ENCODE measurements around the gene JAZF1.
A peak's percentile ranks its signal among the peaks of the same experiment; 100 is the strongest.

Gene JAZF1

GRCh38 chr7:28069807-28070206, 110.8 kb downstream of the JAZF1 start:
- no peak for DNase-seq

DNA sequence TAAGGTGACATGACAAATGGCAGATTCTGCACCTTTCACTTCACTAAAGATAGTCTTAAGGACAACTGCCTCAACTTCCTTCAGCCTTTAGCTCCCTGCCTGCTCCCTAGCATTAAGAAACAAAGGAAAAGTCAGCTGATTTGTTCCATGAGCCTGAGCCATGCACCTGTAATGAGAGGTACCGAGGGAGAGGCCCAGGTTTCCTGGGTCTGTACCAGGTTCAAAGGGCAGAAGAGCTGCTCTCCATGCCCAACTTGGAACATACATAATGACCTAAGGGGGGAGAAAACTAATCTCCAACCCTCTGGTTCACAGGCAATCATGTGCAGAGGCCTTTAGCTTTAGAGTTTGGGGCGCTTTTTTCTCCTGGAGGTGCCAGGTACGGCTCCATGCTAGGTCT, 111.2 kb downstream of the JAZF1 start:
- DNase-seq = no peak

DNA sequence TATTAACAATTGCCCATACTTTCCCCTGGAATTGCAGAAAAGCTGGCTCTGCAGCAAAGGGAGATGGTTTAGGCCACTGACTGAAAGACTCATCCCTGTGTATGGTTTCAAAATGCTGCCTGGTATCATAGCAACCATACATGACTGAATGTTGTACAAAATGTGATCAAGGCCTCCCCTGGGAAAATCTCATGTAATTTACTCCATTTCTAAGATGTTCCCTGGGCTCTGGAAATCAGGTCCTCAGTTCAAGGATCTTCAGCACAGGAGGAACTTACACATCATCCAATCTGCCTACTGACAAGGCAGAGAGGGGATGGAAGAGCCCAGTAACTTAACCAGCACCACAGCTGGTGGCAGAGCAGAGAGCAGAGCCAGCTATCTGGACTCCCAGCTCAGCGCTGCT, 111.8 kb downstream of the JAZF1 start:
- DNase-seq = no peak

- DNase-seq = no peak
Measured at GRCh38 chr7:28067171-28067570, 113.4 kb downstream of the JAZF1 start.

DNA sequence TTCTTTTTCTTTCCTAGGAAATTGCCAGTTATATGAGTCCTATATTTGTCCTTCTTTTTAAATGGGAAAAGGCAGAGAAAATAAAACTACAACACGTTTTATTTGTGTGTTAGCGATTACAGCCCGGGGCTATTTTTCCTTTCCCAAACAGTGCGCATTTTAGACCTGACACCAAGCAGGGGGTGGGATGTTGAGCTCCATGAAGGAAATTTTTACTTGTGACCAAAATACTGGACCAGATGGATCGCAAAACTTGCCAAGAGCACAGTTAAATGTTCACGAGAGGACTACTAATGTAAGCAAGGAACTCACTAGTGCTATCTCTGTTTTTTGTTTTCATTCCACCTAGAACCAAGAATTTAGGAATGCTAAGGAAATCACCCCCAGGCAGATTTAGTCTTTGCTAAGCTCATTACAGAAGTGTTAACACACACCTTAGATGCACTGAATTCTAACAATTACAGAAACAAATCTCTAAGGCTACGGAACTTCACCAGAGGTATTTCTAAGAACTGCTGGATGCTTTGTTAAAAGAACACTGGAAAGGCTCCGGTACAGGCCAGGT, 114.8 kb downstream of the JAZF1 start:
- DNase-seq = no peak

- DNase-seq = no peak
Measured at GRCh38 chr7:28065308-28065707, 115.3 kb downstream of the JAZF1 start.

DNA sequence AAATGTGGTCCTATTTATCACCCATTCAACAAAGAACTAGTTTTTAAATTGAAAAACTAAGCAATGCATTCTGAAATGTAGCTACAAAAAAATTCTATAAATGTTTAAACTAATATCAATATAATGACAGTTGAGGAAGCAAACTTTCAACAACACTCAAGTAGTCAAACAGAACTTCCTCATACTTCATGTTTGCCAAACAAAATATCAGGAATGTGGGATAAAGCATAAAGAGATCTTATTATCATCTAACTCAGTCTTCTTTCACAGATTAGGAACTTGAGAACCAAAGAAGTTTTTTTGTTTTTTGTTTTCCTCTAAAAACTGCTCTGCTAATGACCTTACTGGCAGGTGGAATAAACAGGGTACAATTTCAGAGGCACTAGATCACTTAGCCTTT, 116.2 kb downstream of the JAZF1 start:
- no peak for DNase-seq

- DNase-seq = peak; percentile 24
Measured at GRCh38 chr7:28062197-28062991, 118.2 kb downstream of the JAZF1 start.

DNA sequence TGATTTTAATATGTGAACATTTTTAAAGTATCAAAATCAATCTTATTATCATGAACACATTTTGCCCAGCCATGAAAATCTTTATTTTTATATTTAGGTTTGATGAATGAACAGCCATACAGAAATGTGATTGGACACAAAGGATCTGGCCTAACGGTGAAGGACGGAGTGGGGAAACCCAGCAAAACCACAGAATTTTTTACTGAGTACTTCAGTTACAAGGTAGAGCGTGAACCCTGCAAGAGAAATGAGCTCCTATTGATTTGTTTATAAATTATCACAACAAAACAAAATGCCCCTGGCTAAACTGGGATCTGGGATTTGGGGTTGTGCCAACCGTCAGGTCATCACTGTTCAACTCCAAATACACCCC, 118.8 kb downstream of the JAZF1 start:
- DNase-seq = no peak

GRCh38 chr7:28060371-28060950, 120.1 kb downstream of the JAZF1 start:
- DNase-seq = no peak

GRCh38 chr7:28055161-28055544, 125.4 kb downstream of the JAZF1 start:
- DNase-seq = no peak

- DNase-seq = no peak
Measured at GRCh38 chr7:28054531-28055160, 125.9 kb downstream of the JAZF1 start.

DNA sequence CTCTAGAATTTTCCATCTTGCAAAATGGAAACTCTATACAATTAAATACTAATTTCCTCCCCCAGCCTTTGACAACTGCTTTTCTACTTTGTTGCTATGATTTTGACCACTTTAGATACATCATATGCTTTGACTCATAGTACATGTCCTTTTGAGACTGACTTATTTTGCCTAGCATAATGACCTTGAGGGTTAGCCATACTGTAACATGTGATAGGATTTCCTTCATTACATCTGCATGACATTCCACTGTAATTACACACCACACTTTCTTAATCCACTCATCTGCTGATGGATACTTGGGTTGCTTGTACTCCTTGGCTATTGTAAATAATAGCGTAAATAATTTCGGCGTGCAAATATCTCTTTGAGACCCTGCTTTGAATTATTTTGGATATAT, 127.7 kb downstream of the JAZF1 start:
- no peak for DNase-seq

- DNase-seq = no peak
Measured at GRCh38 chr7:28048694-28049093, 131.9 kb downstream of the JAZF1 start.

DNA sequence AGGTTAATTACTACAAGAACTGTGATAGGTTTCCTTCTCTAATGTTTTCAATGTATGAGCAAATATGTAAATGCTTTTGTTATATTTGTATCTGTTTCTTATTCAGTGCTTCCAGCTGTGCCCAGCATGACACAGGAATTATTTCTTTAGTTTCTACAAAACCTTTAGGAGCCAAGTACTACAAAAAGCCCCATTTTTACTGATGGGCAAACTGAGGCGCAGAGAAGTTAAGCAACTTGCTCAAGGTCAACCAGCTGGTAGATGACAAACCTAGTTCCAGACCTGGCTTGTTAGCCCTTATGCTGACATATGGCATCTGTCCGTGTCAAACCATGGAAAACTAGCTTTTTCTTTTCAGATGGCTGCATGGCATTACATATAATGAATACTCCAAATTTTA, 134.6 kb downstream of the JAZF1 start:
- no peak for DNase-seq

DNA sequence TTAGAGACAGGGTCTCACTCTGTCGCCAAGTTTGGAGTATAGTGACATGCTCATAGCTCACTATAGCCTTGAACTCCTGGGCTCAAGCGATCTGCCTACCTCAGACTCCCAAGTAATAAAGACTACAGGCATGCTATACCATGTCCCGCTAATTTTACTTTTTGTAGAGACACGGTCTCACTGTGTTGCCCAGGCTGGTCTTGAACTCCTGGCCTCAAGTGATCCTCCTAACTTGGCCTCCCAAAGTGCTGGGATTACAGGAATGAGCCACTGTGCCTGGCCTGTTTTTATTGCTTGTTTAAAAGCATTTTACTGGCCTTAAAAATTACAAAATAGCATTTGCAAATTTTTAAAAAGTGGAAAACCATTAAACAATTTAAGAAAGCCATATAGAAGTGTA, 135.0 kb downstream of the JAZF1 start:
- DNase-seq = no peak

DNA sequence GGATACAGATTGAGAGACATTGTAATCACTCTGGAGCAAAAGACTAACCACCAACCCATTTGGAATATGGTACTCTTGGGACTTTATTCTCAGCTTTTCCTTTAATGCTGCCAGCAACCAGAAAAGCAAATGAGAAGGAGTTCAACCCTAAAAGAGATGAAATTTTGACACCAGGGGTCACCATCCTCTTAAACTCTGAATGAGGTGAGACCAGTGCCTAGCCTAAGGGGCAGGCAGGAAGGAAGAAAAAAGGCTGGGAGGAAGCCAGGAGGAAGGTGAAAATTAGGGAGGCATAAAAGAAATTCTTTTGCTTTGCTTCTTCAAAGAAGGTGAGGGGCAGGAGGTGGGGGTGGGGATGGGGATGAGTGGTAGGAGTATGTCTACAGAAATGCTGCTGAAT, 135.8 kb downstream of the JAZF1 start:
- DNase-seq = no peak

DNA sequence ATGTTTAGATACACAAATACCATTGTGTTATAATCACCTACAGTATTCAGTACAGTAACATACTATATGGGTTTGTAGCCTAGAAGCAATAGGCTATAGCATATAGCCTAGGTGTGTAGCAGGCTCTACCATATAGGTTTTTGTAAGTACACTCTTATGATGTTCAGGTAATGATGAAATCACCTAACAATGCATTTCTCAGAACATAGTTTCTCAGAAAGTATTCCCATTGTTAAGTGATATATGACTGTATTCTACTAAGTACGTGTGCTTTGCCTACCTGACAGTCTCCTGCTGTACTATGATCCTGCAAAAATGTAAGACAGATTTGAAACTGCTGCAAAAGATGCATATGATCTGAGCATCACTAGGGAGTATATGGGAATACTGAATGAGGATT, 137.9 kb downstream of the JAZF1 start:
- DNase-seq = no peak

DNA sequence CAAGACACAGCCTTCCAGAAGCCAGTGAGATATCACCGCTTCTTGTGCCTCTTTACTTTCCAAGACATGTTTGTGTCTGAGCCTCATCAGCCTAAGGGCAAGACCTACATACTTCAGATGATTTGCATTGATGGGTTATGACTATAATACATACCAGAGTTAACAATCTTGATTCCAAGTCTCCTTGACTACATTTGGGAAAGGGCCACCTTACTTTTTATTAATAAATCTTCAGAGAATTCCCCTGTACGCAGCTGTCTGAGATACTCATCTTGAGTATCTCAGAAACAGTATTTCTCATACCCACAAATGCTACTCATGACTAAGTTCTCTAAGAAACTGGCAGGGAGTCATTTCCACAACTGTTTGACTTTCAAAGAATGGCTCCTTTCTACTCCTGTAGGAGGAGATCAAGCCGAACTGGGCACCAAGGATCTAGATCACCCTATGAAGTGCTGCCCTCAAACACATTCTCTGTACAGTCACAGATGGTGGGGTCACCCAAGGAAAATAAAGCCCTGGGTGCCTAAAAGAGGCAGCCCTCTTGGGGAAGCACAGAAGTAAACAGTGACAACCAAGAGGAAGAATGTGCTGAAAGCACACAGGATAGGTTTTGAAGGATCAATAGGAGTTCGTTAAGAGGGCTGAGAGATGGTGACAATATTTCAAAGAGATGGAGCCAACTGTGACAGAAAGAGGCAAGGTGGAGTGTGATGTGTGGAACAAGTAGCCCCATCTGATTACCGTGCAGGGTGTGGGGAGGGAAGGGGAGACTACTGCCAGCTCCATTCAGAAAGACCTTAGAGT, 138.9 kb downstream of the JAZF1 start:
- no peak for DNase-seq

DNA sequence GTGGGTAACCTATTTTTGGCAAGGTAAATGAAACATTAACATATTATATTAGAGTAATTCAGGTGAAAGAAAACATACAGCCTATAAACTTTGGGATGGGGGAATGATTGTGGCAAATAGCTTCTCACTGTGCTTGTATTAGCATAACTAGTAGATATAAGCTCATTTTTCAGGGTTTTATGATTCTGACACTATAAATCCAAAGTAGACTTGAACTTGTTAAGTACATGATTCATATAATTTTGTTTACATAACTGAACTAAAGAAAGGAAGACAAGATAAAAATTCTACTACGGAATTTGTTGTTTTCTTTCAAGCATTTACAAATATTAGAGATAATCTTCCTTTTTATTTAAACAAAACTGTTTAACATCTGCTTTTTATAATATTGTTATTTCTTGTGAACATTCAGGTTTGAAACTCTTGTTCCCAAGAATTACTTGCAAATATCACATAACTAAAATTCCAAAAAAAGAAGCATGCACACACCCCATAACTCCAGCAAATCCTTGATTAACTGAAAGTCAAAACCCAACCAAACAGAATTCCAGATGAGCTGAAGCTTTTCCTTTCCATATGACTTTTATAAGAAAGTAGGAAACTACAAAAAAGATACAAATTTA, 142.3 kb downstream of the JAZF1 start:
- no peak for DNase-seq

- DNase-seq = no peak
Measured at GRCh38 chr7:28037220-28038010, 143.2 kb downstream of the JAZF1 start.

DNA sequence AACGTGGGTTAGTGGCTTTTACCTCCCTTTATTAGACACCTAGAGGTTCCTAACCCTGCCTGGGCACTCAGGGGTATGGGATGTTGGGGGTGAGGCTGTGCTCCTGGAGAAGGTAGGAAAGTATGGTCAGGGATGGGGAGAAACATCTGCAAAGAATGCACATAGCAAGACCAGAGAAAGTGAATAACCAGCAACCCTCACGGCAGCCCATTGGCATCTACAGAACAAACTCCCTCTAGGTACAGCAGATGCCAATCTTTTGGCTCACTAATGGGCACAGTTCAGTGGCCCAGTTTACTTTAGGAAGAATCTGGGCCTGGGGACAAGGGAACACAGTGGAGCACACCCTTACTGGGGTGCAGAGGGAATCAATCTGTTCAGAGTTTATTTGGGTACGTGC, 143.9 kb downstream of the JAZF1 start:
- DNase-seq = no peak

Data from activated CD8-positive, alpha-beta memory T cell treated with anti-CD3 and anti-CD28 coated beads, Interleukin-2, amount 50 U/mL, for 4 hours (primary cell).